Subcutaneous abdominal adipose tissue (tissue), 5 donors: ENCODE results near the gene ATP23.

ENCODE experiments used
- H3K27ac ChIP-seq: one replicate; pipeline ENCODE4 v1.7.0; 2013; ENCODE audit warnings: low read depth, mild to moderate bottlenecking, inconsistent platforms, low read length, moderate library complexity
- H3K27me3 ChIP-seq, 5 donors: one replicate each; pipeline ENCODE4 v1.7.0; 2013; ENCODE audit warnings: low read length in 5 of 5, inconsistent platforms in 1 of 5; ENCODE audit not compliant: control insufficient read depth in 5 of 5, insufficient read depth in 4 of 5
- H3K36me3 ChIP-seq, 5 donors: one replicate each; pipeline ENCODE4 v1.7.0; 2013; ENCODE audit warnings: low read length in 5 of 5; ENCODE audit not compliant: control insufficient read depth in 5 of 5, insufficient read depth in 5 of 5
- H3K4me1 ChIP-seq, 5 donors: one replicate each; pipeline ENCODE4 v1.7.0; 2013; ENCODE audit warnings: low read length in 5 of 5, mild to moderate bottlenecking in 3 of 5, moderate library complexity in 1 of 5; ENCODE audit not compliant: control insufficient read depth in 5 of 5, insufficient read depth in 5 of 5
- H3K4me3 ChIP-seq, 5 donors: one replicate each; pipeline ENCODE4 v1.7.0; 2013; ENCODE audit warnings: low read length in 5 of 5, low read depth in 1 of 5
- H3K9ac ChIP-seq, 5 donors: one replicate each; pipeline ENCODE4 v1.7.0; 2013; ENCODE audit warnings: low read length in 5 of 5, mild to moderate bottlenecking in 4 of 5, moderate library complexity in 3 of 5
- H3K9me3 ChIP-seq, 5 donors: one replicate each; pipeline ENCODE4 v1.7.0; 2013; ENCODE audit warnings: low read length in 5 of 5; ENCODE audit not compliant: control insufficient read depth in 5 of 5
- donor health status: healthy.
- donor health status: healthy.
- donor health status: healthy.
- donor health status: healthy.
- donor health status: healthy.

Gene ATP23

DNA sequence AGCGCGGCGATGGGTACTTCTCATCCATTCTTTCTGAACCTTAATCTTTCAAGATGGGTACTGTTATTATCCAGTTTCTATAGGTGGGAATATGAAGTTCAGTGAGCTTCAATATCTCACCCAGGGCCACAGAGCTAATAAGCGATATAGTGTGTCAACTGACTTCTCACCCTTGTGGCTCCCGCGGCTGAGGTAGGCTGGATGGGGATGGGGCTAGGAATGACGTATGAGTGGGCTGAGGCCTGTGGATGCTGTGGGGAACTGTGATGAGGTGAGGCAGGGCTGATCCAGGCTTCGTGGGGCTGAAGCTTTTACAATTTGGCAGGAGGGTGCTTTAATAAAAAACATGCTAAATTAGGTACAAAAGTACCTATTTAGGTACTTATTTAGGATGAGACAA lies 32.9 kb upstream of the ATP23 start:
- Histone ChIP-seq H3K9ac (peak overlapping the region in 1 of 5 donors; percentile 49), H3K27me3 (peaks cover 0 to 5% (median 3%) of the 10 kb centered on the region in 5 donors), H3K27ac (no peak overlapping the region), H3K4me3 (no peak overlapping the region), H3K4me1 (peaks cover 2 to 7% (median 5%) of the 10 kb centered on the region in 5 donors), H3K36me3 (no peaks in the 10 kb centered on the region), H3K9me3 (no peaks in the 10 kb centered on the region)

DNA sequence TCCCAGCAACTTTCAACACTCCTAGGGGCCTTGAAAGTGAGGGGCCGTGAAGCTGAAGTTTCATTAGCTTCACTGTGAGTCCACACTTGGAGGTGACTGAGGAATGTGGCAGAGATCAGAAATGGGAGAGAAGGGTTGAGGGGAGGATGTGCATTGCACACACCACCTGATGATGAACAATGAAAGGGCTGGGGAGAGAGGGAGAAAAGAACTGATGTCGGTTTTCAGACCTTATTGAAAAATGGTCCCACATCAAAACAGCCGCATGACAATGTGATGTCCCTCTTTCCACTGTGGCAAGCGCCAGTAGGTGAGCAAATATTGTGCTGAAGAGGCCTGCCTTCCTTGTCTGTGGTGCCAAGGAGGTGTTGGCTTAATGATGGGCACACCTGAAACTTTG lies 32.3 kb upstream of the ATP23 start:
- no peak overlapping the region for H3K4me3 ChIP-seq
- H3K27ac ChIP-seq, result no peak overlapping the region
- peak overlapping the region in 1 of 5 donors; percentile 49 for H3K9ac ChIP-seq
- H3K27me3 ChIP-seq, result peaks cover 0 to 5% (median 4%) of the 10 kb centered on the region in 5 donors
- H3K36me3 ChIP-seq, result no peaks in the 10 kb centered on the region
- no peaks in the 10 kb centered on the region for H3K9me3 ChIP-seq
- H3K4me1 ChIP-seq, result peaks cover 2 to 7% (median 5%) of the 10 kb centered on the region in 5 donors

- no peak overlapping the region for H3K27ac ChIP-seq
These were observed 31.8 kb upstream of the ATP23 start for GRCh38 chr12:57909611-57910010.

DNA sequence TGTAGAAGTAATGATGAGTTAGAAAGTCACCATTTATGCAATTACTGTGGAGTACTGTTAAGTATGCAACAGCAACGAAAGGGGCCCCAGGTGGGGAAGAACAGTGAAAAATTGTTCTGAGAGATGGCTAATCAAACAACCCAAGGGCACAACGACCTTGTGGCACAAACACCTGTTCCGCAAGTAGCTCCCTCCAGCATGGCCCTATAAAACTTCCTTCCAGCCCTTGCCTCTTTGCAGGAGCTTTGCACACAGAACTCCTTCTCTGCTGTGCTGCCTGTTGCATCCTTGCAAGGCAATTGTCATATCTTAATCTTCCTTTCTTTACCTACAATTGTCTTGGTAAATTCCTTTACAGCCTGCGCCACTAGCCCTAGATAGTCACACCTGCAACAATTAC lies 23.2 kb upstream of the ATP23 start:
- Histone ChIP-seq H3K27me3 (peaks cover 0 to 5% (median 0%) of the 10 kb centered on the region in 5 donors), H3K9me3 (no peaks in the 10 kb centered on the region), H3K27ac (no peak overlapping the region), H3K4me1 (no peaks in the 10 kb centered on the region), H3K36me3 (no peaks in the 10 kb centered on the region), H3K9ac (no peak overlapping the region), H3K4me3 (no peak overlapping the region)

More at GRCh38 chr12:57909611-57910010, 31.8 kb upstream of the ATP23 start:
- no peaks in the 10 kb centered on the region for H3K9me3 ChIP-seq
- no peak overlapping the region for H3K9ac ChIP-seq
- peaks cover 2 to 7% (median 5%) of the 10 kb centered on the region in 5 donors for H3K4me1 ChIP-seq
- no peak overlapping the region for H3K4me3 ChIP-seq
- H3K27me3 ChIP-seq, result peaks cover 0 to 6% (median 4%) of the 10 kb centered on the region in 5 donors
- no peaks in the 10 kb centered on the region for H3K36me3 ChIP-seq

DNA sequence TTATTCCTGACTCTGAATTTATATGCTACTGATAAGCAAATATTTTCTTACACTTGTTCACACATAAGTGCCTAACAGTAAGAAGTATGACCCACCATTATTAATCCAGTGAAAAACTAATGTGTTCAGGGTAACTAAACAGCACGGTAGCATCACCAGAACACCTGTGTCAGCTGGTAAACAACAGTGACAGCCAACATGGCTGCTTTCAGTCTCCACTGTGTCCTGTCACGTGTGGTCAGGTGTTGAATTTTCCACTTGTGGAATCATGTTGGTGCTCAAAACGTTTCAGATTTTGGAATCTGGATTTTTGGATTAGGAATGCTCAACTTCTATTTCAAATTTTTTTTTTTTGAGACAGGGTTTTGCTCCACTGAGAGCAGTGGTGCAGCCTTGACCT lies 14.3 kb upstream of the ATP23 start:
- peaks cover 0 to 1% (median 0%) of the 10 kb centered on the region in 5 donors for H3K36me3 ChIP-seq
- no peaks in the 10 kb centered on the region for H3K4me1 ChIP-seq
- H3K27me3 ChIP-seq, result no peaks in the 10 kb centered on the region
- H3K9ac ChIP-seq, result no peak overlapping the region
- no peak overlapping the region for H3K4me3 ChIP-seq
- H3K9me3 ChIP-seq, result no peaks in the 10 kb centered on the region
- no peak overlapping the region for H3K27ac ChIP-seq

DNA sequence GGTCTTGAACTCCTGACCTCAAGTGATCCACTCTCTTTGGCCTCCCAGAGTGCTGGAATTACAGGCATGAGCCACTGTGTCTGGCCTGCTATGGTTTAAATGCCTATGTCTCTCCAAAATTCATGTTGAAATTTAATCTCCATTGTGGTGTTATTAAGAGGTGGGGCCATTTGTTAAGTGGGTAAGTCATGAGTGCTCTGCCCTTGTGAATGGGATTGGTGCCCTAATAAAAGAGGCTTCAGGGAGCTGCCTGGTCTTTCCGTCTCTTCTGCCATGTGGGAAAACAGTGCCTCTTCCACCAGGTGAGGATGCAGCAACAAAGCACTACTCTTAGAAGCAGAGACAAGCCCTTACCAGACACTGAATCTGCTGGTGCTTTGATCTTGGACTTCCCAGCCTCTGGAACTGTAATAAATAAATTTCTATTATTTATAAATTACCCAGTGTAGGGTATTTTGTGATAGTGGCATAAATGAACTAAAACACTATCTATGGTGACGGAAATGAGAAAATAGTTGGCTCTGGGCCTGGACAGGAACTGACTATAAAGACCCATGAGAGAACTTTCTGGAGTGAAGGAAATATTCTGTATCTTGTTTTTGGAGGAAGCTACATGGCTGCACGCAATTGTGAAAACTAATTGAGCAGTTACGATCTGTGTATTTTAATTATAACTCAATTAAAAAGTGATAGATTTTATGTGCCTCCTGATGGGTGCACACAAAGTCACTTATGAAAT lies 12.1 kb upstream of the ATP23 start:
- no peak overlapping the region for H3K4me3 ChIP-seq
- H3K9me3 ChIP-seq, result no peaks in the 10 kb centered on the region
- no peaks in the 10 kb centered on the region for H3K4me1 ChIP-seq
- H3K9ac ChIP-seq, result no peak overlapping the region
- H3K36me3 ChIP-seq, result peaks cover 0 to 2% (median 0%) of the 10 kb centered on the region in 5 donors
- H3K27ac ChIP-seq, result no peak overlapping the region
- no peaks in the 10 kb centered on the region for H3K27me3 ChIP-seq

GRCh38 chr12:57934819-57935218 lies 6.5 kb upstream of the ATP23 start:
- H3K27me3 ChIP-seq, result no peaks in the 10 kb centered on the region
- no peak overlapping the region for H3K4me3 ChIP-seq
- peaks cover 3 to 14% (median 7%) of the 10 kb centered on the region in 5 donors for H3K4me1 ChIP-seq
- no peaks in the 10 kb centered on the region for H3K9me3 ChIP-seq
- H3K27ac ChIP-seq, result no peak overlapping the region
- H3K36me3 ChIP-seq, result peaks cover 0 to 2% (median 0%) of the 10 kb centered on the region in 5 donors
- H3K9ac ChIP-seq, result peak overlapping the region in 1 of 5 donors; percentile 81

DNA sequence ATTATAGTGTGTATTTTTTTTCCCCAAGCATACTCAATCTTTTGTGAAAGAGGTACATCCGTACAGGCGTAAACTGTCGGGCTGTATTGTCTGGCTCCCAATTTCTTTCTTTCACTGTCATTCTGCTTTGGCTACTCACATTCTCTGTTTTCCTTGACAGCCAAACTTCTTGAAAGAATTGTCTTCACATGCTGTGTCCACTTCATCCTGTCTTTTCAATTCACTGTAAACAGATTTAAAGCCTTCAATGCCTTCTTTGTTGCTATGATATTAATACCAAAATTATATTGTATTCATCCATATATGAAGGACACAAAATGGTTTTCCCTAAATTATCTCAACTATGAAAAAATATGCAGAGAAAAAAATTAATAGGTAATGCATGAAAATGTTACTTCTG lies 6.0 kb upstream of the ATP23 start:
- H3K9ac ChIP-seq, result peak overlapping the region in 1 of 5 donors; percentile 81

DNA sequence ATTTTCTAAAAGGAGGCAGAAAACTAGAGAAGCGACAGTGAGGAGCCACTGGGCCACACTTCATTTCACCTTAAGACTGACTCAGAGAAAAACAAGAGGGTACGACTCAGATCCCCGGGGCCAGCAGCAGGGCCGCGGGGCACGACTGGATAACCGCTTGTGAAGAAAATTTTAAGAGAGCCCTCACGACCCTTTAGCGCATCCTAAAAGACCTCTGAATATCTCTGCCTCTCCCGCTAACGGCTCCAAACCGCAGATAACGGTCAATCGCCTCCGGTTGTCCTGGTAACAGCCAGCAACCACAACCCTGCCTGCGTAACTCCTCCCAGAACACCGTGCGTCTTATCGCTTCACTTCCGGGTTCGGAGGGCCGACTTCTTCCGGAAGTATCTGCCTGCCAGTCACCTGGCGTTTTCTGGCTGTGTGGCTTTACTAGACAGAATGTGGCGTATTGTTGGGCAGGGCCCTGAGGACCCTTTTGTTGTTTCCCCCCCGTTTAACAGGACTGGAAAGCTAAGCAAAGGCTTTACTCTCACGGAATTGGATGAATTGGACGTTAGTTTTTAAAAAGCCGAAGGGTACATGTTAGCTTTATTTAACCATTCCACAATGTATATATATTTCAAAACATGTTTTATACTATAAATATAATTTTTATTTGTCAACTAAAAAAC lies 5.4 kb upstream of the ATP23 start:
- peak overlapping the region; percentile 57 for H3K27ac ChIP-seq
- H3K9ac ChIP-seq, result peak overlapping the region; percentile 68 to 81 (median 79)
- H3K4me3 ChIP-seq, result peak overlapping the region; percentile 84 to 89 (median 86)
- H3K9me3 ChIP-seq, result no peaks in the 10 kb centered on the region
- H3K36me3 ChIP-seq, result peaks cover 0 to 2% (median 0%) of the 10 kb centered on the region in 5 donors
- H3K27me3 ChIP-seq, result no peaks in the 10 kb centered on the region
- peaks cover 3 to 19% (median 13%) of the 10 kb centered on the region in 5 donors for H3K4me1 ChIP-seq

More for the DNA sequence above, 6.0 kb upstream of the ATP23 start:
- Histone ChIP-seq H3K4me3 (peak overlapping the region; percentile 84 to 89 (median 86)), H3K9me3 (no peaks in the 10 kb centered on the region), H3K27me3 (no peaks in the 10 kb centered on the region), H3K4me1 (peaks cover 3 to 14% (median 7%) of the 10 kb centered on the region in 5 donors), H3K36me3 (peaks cover 0 to 2% (median 0%) of the 10 kb centered on the region in 5 donors), H3K27ac (peak overlapping the region; percentile 57)

DNA sequence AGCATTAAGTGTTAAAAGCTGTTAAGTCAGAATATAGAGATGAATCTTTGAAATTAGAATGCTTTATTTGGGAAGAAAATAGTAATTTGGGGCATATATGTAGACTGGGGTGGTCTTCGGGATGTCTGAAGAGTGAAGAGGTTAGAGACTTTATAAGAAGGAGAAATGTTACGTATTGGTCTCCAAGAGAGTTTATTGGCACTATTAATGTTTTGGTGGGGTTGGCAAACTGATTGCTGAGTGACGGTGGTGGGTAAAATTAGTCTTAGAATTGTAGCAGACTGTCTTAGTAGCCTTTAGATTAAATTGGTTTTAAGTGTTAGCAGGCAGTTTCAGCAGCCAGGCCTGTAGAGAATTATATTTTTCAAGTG lies 4.9 kb upstream of the ATP23 start:
- Histone ChIP-seq H3K36me3 (peaks cover 0 to 2% (median 0%) of the 10 kb centered on the region in 5 donors), H3K27ac (peak overlapping the region; percentile 57), H3K9ac (peak overlapping the region in 4 of 5 donors; percentile 68 to 81 (median 80)), H3K4me3 (peak overlapping the region; percentile 84 to 89 (median 86)), H3K27me3 (no peaks in the 10 kb centered on the region), H3K9me3 (no peaks in the 10 kb centered on the region), H3K4me1 (peaks cover 3 to 20% (median 15%) of the 10 kb centered on the region in 5 donors)
